H9 (cell line): ENCODE data around the gene IL1RAP. TPM values are rescaled to one million over a fixed set of nuclear protein-coding genes. Genes with fewer than 3 reads are reported as not detected.

ENCODE experiments used
- DNase-seq: peaks from one replicate; pipeline ENCODE4 v3.0.0-alpha.2; 2017
- H2AFZ ChIP-seq: one replicate; pipeline ENCODE4 v1.6.1; 2013; ENCODE audit warnings: mild to moderate bottlenecking, low read length, control low read depth, moderate library complexity
- H2AK5ac ChIP-seq: 2 replicates; pipeline ENCODE4 v1.6.1; 2013; ENCODE audit warnings: low read length, control low read depth, mixed read lengths; ENCODE audit not compliant: insufficient read length
- H2BK120ac ChIP-seq: one replicate; pipeline ENCODE4 v1.6.1; 2013; ENCODE audit warnings: low read depth, mild to moderate bottlenecking, low read length, control low read depth, inconsistent platforms; ENCODE audit not compliant: poor library complexity, severe bottlenecking
- H2BK12ac ChIP-seq: 2 replicates; pipeline ENCODE4 v1.6.1; 2013; ENCODE audit warnings: low read length, control low read depth, mixed read lengths, low read depth; ENCODE audit not compliant: insufficient read length
- H2BK15ac ChIP-seq: 2 replicates; pipeline ENCODE4 v1.6.1; 2013; ENCODE audit warnings: low read depth, low read length, control low read depth
- H2BK20ac ChIP-seq: one replicate; pipeline ENCODE4 v1.6.1; 2013; ENCODE audit warnings: low read depth, mild to moderate bottlenecking, low read length, control low read depth, inconsistent platforms; ENCODE audit not compliant: poor library complexity, severe bottlenecking
- H2BK5ac ChIP-seq: 2 replicates; pipeline ENCODE4 v1.6.1; 2013; ENCODE audit warnings: low read length, control low read depth, mixed read lengths; ENCODE audit not compliant: insufficient read length
- H3K14ac ChIP-seq: 2 replicates; pipeline ENCODE4 v1.6.1; 2013; ENCODE audit warnings: low read length, control low read depth; ENCODE audit not compliant: insufficient read depth
- H3K18ac ChIP-seq: 2 replicates; pipeline ENCODE4 v1.6.1; 2013; ENCODE audit warnings: low read depth, mild to moderate bottlenecking, mixed read lengths, low read length, control low read depth; ENCODE audit not compliant: insufficient read length
- H3K23ac ChIP-seq: 2 replicates; pipeline ENCODE4 v1.6.1; 2013; ENCODE audit warnings: low read length, control low read depth, mixed read lengths, low read depth; ENCODE audit not compliant: insufficient read length
- H3K23me2 ChIP-seq: 2 replicates; pipeline ENCODE4 v1.6.1; 2013; ENCODE audit warnings: low read depth, mild to moderate bottlenecking, mixed read lengths, low read length, control low read depth; ENCODE audit not compliant: insufficient read length, poor library complexity, severe bottlenecking
- H3K27ac ChIP-seq: 2 replicates; pipeline ENCODE4 v1.5.1; 2013; ENCODE audit warnings: low read length, control low read depth, mixed read lengths, low read depth; ENCODE audit not compliant: insufficient read length
- H3K27me3 ChIP-seq: 2 replicates; pipeline ENCODE4 v1.6.1; 2013; ENCODE audit warnings: low read length, control low read depth, inconsistent platforms; ENCODE audit not compliant: insufficient read depth
- H3K4ac ChIP-seq: 2 replicates; pipeline ENCODE4 v1.6.1; 2013; ENCODE audit warnings: low read depth, mild to moderate bottlenecking, control low read depth, inconsistent platforms, low read length, moderate library complexity
- H3K4me1 ChIP-seq: 2 replicates; pipeline ENCODE4 v1.6.1; 2013; ENCODE audit warnings: low read length, control low read depth, inconsistent platforms; ENCODE audit not compliant: insufficient read depth
- H3K4me2 ChIP-seq: 2 replicates; pipeline ENCODE4 v1.6.1; 2013; ENCODE audit warnings: low read length, control low read depth, mixed read lengths; ENCODE audit not compliant: insufficient read length, insufficient read depth
- H3K56ac ChIP-seq: 2 replicates; pipeline ENCODE4 v1.6.1; 2013; ENCODE audit warnings: low read depth, mild to moderate bottlenecking, mixed read lengths, low read length, control low read depth; ENCODE audit not compliant: insufficient read length
- H3K79me1 ChIP-seq: 2 replicates; pipeline ENCODE4 v1.6.1; 2013; ENCODE audit warnings: low read depth, mild to moderate bottlenecking, moderate library complexity, low read length, control low read depth, inconsistent platforms; ENCODE audit not compliant: insufficient read depth, poor library complexity, severe bottlenecking
- H3K79me2 ChIP-seq: 2 replicates; pipeline ENCODE4 v1.6.1; 2013; ENCODE audit warnings: low read length, control low read depth, inconsistent platforms; ENCODE audit not compliant: insufficient read depth
- H3K9ac ChIP-seq: 2 replicates; pipeline ENCODE4 v1.6.1; 2013; ENCODE audit warnings: low read length, control low read depth, mixed read lengths; ENCODE audit not compliant: insufficient read length; ENCODE audit errors: extremely low read depth
- H3K9me3 ChIP-seq: one replicate; pipeline ENCODE4 v1.6.1; 2013; ENCODE audit warnings: low read depth, low read length, inconsistent platforms; ENCODE audit not compliant: control insufficient read depth
- H3T11ph ChIP-seq: one replicate; pipeline ENCODE4 v1.6.1; 2013; ENCODE audit warnings: mild to moderate bottlenecking, low read length, control low read depth, inconsistent platforms
- H4K20me1 ChIP-seq: one replicate; pipeline ENCODE4 v1.6.1; 2013; ENCODE audit not compliant: control insufficient read depth, insufficient read length, insufficient read depth
- H4K5ac ChIP-seq: 2 replicates; pipeline ENCODE4 v1.6.1; 2013; ENCODE audit warnings: low read depth, mild to moderate bottlenecking, mixed read lengths, low read length, control low read depth; ENCODE audit not compliant: insufficient read length
- H4K8ac ChIP-seq: replicated peaks from 2 replicates; pipeline ENCODE4 v1.6.1; 2013; ENCODE audit warnings: low read length, control low read depth, mixed read lengths, low read depth; ENCODE audit not compliant: insufficient read length
- H4K91ac ChIP-seq: 2 replicates; pipeline ENCODE4 v1.6.1; 2013; ENCODE audit warnings: low read depth, mild to moderate bottlenecking, moderate library complexity, mixed read lengths, low read length, control low read depth; ENCODE audit not compliant: insufficient read length
- H3K27ac Mint-ChIP-seq, 3 experiments: 2 replicates in 2 of 3; 3 replicates in 1 of 3; pipeline ENCODE4 v1.8.0; 2020 to 2021; ENCODE audit warnings: mixed read lengths in 3 of 3, mild to moderate bottlenecking in 1 of 3, moderate library complexity in 1 of 3
- H3K27me3 Mint-ChIP-seq: 2 replicates; pipeline ENCODE4 v1.8.0; 2021; ENCODE audit warnings: low read depth, mild to moderate bottlenecking, moderate library complexity, mixed read lengths
- H3K36me3 Mint-ChIP-seq, 3 experiments: 2 replicates in 2 of 3; 3 replicates in 1 of 3; pipeline ENCODE4 v1.8.0; 2020 to 2021; ENCODE audit warnings: low read depth in 3 of 3, mixed read lengths in 3 of 3; ENCODE audit not compliant: insufficient read depth in 1 of 3
- H3K4me1 Mint-ChIP-seq, 2 experiments: 2 replicates each; pipeline ENCODE4 v1.8.0; 2020; ENCODE audit warnings: mixed read lengths in 2 of 2
- H3K4me3 Mint-ChIP-seq, 2 experiments: 2 replicates in 1 of 2; 3 replicates in 1 of 2; pipeline ENCODE4 v1.8.0; 2020 to 2021; ENCODE audit warnings: mild to moderate bottlenecking in 2 of 2, mixed read lengths in 2 of 2, moderate library complexity in 1 of 2
- H3K9me3 Mint-ChIP-seq, 2 experiments: 2 replicates in 1 of 2; 3 replicates in 1 of 2; pipeline ENCODE4 v1.8.0; 2020; ENCODE audit warnings: mild to moderate bottlenecking in 2 of 2, mixed read lengths in 2 of 2, moderate library complexity in 1 of 2
- WGBS: extraction: QIAGEN DNeasy Blood & Tissue Kit; methylation state at CpG from one replicate; pipeline ENCODE4 v1.1.7; 2013; ENCODE audit warnings: missing lambda C conversion rate, low lambda C conversion rate, mixed read lengths; ENCODE audit not compliant: insufficient read length; ENCODE audit errors: extremely low coverage; 5-methylcytosine and 5-hydroxymethylcytosine counted together
- total RNA-seq: library from RNA; stranded (reverse); gene quantifications from 2 replicates; pipeline ENCODE4 v1.2.1, GENCODE V29; 2021
- TF ChIP-seq, protein P1 (sequence below): fragments of 200-600 bp; sonication (generic); conservative IDR thresholded peaks from 3 replicates; pipeline ENCODE4 v1.8.0; 2021; ENCODE audit warnings: antibody characterized with exemption, mild to moderate bottlenecking

Gene IL1RAP
- total RNA-seq, 1 experiment from 2014 or later = 4.6 TPM

DNA sequence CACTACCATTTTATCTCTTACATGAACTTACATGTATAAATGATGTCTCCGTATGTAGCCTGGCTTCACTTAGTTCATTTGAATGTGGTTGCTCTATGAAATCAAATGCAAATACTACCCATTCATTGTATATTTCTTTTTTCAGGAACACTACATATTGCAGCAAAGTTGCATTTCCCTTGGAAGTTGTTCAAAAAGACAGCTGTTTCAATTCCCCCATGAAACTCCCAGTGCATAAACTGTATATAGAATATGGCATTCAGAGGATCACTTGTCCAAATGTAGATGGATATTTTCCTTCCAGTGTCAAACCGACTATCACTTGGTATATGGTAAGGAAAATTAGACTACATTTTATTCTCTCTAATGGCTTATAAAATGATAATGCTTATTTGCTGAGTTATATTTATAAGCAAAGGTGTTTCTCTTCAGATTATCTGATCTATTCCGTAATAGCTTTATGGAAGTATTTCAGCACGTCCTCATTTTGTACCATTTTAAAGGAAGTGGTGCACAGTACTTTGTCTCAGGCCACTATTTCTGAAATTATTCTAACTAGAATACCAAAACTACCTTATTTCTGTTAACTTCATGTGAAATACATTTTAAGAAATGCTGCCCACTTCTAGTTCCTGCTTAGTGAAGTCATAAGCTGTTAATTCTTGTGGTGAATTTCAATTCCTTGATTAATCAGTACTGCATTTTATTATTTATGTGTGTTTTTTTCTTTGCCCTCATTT is 95.1 kb downstream of the IL1RAP start:
- no peak overlapping the region for H3K56ac ChIP-seq
- Mint-ChIP-seq H3K4me1 (peaks cover 3 to 6% of the 10 kb centered on the region in 2 experiments; a peak in 3 of 4 replicates), H3K27me3 (no peaks in the 10 kb centered on the region), H3K36me3 (peaks cover 0 to 13% (median 12%) of the 10 kb centered on the region in 3 experiments; a peak in 6 of 7 replicates), H3K4me3 (no peak overlapping the region), H3K9me3 (peaks cover 3% of the 10 kb centered on the region in 2 experiments; a peak in 3 of 5 replicates), H3K27ac (no peak overlapping the region)
- no peak overlapping the region for H4K5ac ChIP-seq
- H2BK120ac ChIP-seq = no peak overlapping the region
- no peak overlapping the region for H2AK5ac ChIP-seq
- H4K8ac ChIP-seq = no peak overlapping the region
- no peak overlapping the region for H3K18ac ChIP-seq
- no peak overlapping the region for H3K4me2 ChIP-seq
- H3K79me1 ChIP-seq = no peaks in the 10 kb centered on the region
- H3K9ac ChIP-seq = no peak overlapping the region
- no peak overlapping the region for H3K14ac ChIP-seq
- H3K23ac ChIP-seq = no peak overlapping the region
- no peak overlapping the region for H3T11ph ChIP-seq
- H3K27ac ChIP-seq = no peak overlapping the region
- H3K4ac ChIP-seq = no peak overlapping the region
- H3K23me2 ChIP-seq = no peaks in the 10 kb centered on the region
- no peaks in the 10 kb centered on the region for H3K79me2 ChIP-seq
- no peak overlapping the region for H2BK5ac ChIP-seq
- no peaks in the 10 kb centered on the region for H3K9me3 ChIP-seq
- TF ChIP-seq, protein P1, sequence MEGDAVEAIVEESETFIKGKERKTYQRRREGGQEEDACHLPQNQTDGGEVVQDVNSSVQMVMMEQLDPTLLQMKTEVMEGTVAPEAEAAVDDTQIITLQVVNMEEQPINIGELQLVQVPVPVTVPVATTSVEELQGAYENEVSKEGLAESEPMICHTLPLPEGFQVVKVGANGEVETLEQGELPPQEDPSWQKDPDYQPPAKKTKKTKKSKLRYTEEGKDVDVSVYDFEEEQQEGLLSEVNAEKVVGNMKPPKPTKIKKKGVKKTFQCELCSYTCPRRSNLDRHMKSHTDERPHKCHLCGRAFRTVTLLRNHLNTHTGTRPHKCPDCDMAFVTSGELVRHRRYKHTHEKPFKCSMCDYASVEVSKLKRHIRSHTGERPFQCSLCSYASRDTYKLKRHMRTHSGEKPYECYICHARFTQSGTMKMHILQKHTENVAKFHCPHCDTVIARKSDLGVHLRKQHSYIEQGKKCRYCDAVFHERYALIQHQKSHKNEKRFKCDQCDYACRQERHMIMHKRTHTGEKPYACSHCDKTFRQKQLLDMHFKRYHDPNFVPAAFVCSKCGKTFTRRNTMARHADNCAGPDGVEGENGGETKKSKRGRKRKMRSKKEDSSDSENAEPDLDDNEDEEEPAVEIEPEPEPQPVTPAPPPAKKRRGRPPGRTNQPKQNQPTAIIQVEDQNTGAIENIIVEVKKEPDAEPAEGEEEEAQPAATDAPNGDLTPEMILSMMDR = no peak
- no peak overlapping the region for H2BK15ac ChIP-seq
- no peaks in the 10 kb centered on the region for H3K4me1 ChIP-seq
- H4K91ac ChIP-seq = no peak overlapping the region
- no peak for DNase-seq
- no peak overlapping the region for H2BK12ac ChIP-seq
- H2AFZ ChIP-seq = no peak overlapping the region
- no peaks in the 10 kb centered on the region for H3K27me3 ChIP-seq
- WGBS = no CpG with 5 or more reads among the region's 4 CpGs
- no peak overlapping the region for H2BK20ac ChIP-seq
- H4K20me1 ChIP-seq = no peaks in the 10 kb centered on the region
